ENCODE results near the gene TP53. TPM values are rescaled to one million over a fixed set of nuclear protein-coding genes. Genes with fewer than 3 reads are reported as not detected.
A peak's percentile ranks its signal among the peaks of the same experiment; 100 is the strongest.

The TP53 gene
- total RNA-seq, 1 donor from 2014 or later: 18.7 TPM

DNA sequence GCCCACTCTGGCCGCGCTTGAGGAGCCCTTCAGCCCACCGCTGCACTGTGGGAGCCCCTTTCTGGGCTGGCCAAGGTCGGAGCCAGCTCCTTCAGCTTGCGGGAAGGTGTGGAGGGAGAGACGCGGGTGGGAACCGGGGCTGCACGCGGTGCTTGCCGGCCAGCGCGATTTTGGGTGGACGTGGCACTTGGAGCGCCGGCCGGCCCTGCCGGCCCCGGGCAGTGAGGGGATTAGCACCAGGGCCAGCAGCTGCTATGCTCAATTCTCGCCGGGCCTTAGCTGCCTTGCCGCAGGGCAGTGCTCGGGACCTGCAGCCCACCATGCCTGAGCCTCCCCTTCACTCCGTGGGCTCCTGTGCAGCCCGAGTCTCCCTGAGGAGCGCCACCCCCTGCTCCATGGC, 46.5 kb downstream of the TP53 start:
- no peaks in the 10 kb centered on the region for H3K4me1 ChIP-seq
- H3K27me3 ChIP-seq: no peaks in the 10 kb centered on the region
- no peaks in the 10 kb centered on the region for H3K9me3 ChIP-seq
- TF ChIP-seq, protein P1, sequence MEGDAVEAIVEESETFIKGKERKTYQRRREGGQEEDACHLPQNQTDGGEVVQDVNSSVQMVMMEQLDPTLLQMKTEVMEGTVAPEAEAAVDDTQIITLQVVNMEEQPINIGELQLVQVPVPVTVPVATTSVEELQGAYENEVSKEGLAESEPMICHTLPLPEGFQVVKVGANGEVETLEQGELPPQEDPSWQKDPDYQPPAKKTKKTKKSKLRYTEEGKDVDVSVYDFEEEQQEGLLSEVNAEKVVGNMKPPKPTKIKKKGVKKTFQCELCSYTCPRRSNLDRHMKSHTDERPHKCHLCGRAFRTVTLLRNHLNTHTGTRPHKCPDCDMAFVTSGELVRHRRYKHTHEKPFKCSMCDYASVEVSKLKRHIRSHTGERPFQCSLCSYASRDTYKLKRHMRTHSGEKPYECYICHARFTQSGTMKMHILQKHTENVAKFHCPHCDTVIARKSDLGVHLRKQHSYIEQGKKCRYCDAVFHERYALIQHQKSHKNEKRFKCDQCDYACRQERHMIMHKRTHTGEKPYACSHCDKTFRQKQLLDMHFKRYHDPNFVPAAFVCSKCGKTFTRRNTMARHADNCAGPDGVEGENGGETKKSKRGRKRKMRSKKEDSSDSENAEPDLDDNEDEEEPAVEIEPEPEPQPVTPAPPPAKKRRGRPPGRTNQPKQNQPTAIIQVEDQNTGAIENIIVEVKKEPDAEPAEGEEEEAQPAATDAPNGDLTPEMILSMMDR (IDR thresholded peaks at IDR 0.05): no peak
- TF ChIP-seq POLR2A (IDR thresholded peaks at IDR 0.05) (no peak), POLR2AphosphoS5 (IDR thresholded peaks at IDR 0.05; ENCODE audit: insufficient read depth in 1 of 2, low read depth in 1 of 2) (no peak)
- H3K4me3 ChIP-seq: no peak overlapping the region
- intact Hi-C loops (cut with DNase I): no loop called here
- H3K27ac ChIP-seq: no peak overlapping the region
- no peak for DNase-seq (ENCODE audit: extremely low spot score in 2 of 2)
- no peaks in the 10 kb centered on the region for H3K36me3 ChIP-seq

- Histone ChIP-seq H3K4me3 (no peak overlapping the region), H3K4me1 (no peaks in the 10 kb centered on the region), H3K9me3 (no peaks in the 10 kb centered on the region), H3K27me3 (no peaks in the 10 kb centered on the region), H3K36me3 (no peaks in the 10 kb centered on the region), H3K27ac (no peak overlapping the region)
- intact Hi-C loops (cut with DNase I): no loop called here
- DNase-seq (ENCODE audit: extremely low spot score in 2 of 2): no peak
- TF ChIP-seq, protein P1 (IDR thresholded peaks at IDR 0.05): no peak
- no peak for TF ChIP-seq POLR2A (IDR thresholded peaks at IDR 0.05)
- no peak for TF ChIP-seq POLR2AphosphoS5 (IDR thresholded peaks at IDR 0.05; ENCODE audit: insufficient read depth in 1 of 2, low read depth in 1 of 2)
These were observed 51.1 kb downstream of the TP53 start for GRCh38 chr17:7636163-7636562.

GRCh38 chr17:7634384-7634783, 52.9 kb downstream of the TP53 start:
- no peaks in the 10 kb centered on the region for H3K27me3 ChIP-seq
- H3K4me1 ChIP-seq: no peaks in the 10 kb centered on the region
- H3K9me3 ChIP-seq: no peaks in the 10 kb centered on the region
- H3K4me3 ChIP-seq: no peak overlapping the region
- TF ChIP-seq POLR2AphosphoS5 (IDR thresholded peaks at IDR 0.05; ENCODE audit: insufficient read depth in 1 of 2, low read depth in 1 of 2): no peak
- TF ChIP-seq, protein P1 (IDR thresholded peaks at IDR 0.05): peak in 1 of 3 experiments; percentile 21
- intact Hi-C loops (cut with DNase I): no loop called here
- H3K27ac ChIP-seq: no peak overlapping the region
- DNase-seq (ENCODE audit: extremely low spot score in 2 of 2): no peak
- H3K36me3 ChIP-seq: no peaks in the 10 kb centered on the region

DNA sequence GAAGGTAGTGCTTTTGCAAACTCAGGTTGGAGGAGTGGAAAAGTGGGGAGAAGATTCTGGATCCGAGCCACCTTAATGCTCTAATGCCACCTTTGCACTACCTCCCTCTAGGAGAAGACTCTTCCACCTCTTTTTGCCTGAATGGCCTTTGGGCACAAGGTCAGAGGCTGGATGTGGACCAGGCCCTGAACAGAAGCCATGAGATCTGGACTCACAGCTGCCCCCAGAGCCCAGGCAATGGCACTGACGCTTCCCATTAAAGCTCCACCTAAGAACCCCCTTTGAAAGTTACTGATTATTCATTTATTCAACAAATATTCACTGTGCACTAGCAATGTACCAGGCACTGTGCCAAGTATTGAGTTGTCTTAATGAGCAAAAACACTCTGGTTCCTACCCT, 54.2 kb downstream of the TP53 start:
- Histone ChIP-seq H3K9me3 (no peaks in the 10 kb centered on the region), H3K27me3 (no peaks in the 10 kb centered on the region), H3K4me3 (no peak overlapping the region), H3K36me3 (no peaks in the 10 kb centered on the region), H3K27ac (no peak overlapping the region), H3K4me1 (no peaks in the 10 kb centered on the region)
- TF ChIP-seq, protein P1 (IDR thresholded peaks at IDR 0.05): no peak
- TF ChIP-seq POLR2A (IDR thresholded peaks at IDR 0.05) (no peak), POLR2AphosphoS5 (IDR thresholded peaks at IDR 0.05; ENCODE audit: insufficient read depth in 1 of 2, low read depth in 1 of 2) (no peak)
- intact Hi-C loops (cut with DNase I): no loop called here
- DNase-seq (ENCODE audit: extremely low spot score in 2 of 2): no peak

- no peaks in the 10 kb centered on the region for H3K27me3 ChIP-seq
- intact Hi-C loops (cut with DNase I): no loop called here
- TF ChIP-seq, protein P1 (IDR thresholded peaks at IDR 0.05): peak in 1 of 3 experiments; percentile 34
- no peak for TF ChIP-seq POLR2AphosphoS5 (IDR thresholded peaks at IDR 0.05; ENCODE audit: insufficient read depth in 1 of 2, low read depth in 1 of 2)
- no peak overlapping the region for H3K4me3 ChIP-seq
- no peaks in the 10 kb centered on the region for H3K4me1 ChIP-seq
- H3K27ac ChIP-seq: no peak overlapping the region
- no peak for DNase-seq (ENCODE audit: extremely low spot score in 2 of 2)
- H3K9me3 ChIP-seq: no peaks in the 10 kb centered on the region
- H3K36me3 ChIP-seq: no peaks in the 10 kb centered on the region
These were observed 54.8 kb downstream of the TP53 start for GRCh38 chr17:7632492-7632894.

Measured in vagina (tissue), 2 donors.